LNCAP (cell line): ENCODE results near the gene VSTM4.

ENCODE experiments used
- CTCF ChIP-seq: fragments of 450-650 bp; IDR thresholded peaks from 2 replicates; pipeline ENCODE4 v1.5.1; 2017; ENCODE audit warnings: mild to moderate bottlenecking

The VSTM4 gene

GRCh38 chr10:49123981-49124950 is 8.9 kb upstream of the VSTM4 start:
- no peak for TF ChIP-seq CTCF

- no peak for TF ChIP-seq CTCF
Observed at GRCh38 chr10:49120911-49121310, 5.6 kb upstream of the VSTM4 start.

- TF ChIP-seq CTCF = no peak
Observed at GRCh38 chr10:49119746-49120145, 4.4 kb upstream of the VSTM4 start.

- no peak for TF ChIP-seq CTCF
Observed at GRCh38 chr10:49118430-49119074, 3.2 kb upstream of the VSTM4 start.

- TF ChIP-seq CTCF = no peak
Observed at GRCh38 chr10:49117376-49118070, 2.2 kb upstream of the VSTM4 start.

- TF ChIP-seq CTCF = no peak
Observed at GRCh38 chr10:49116509-49117375, 1.4 kb upstream of the VSTM4 start.
